ENCODE data around the gene SCNN1G.
A peak's percentile ranks its signal among the peaks of the same experiment; 100 is the strongest.

SCNN1G gene

GRCh38 chr16:23145186-23145585 lies 37.4 kb upstream of the SCNN1G start:
- DNase-seq (ENCODE audit: low read depth): no peak
- no peak overlapping the region for H3K4me3 ChIP-seq (ENCODE audit: low read length)
- peaks cover 13% of the 10 kb centered on the region for H3K4me1 ChIP-seq (ENCODE audit: control insufficient read depth, insufficient read depth, low read length)
- no peaks in the 10 kb centered on the region for H3K27me3 ChIP-seq (replicated peaks; ENCODE audit: control insufficient read depth, insufficient read depth, low read length)
- H3K9ac ChIP-seq (ENCODE audit: low read length): no peak overlapping the region
- no peaks in the 10 kb centered on the region for H3K9me3 ChIP-seq (ENCODE audit: control insufficient read depth, low read length)
- no peaks in the 10 kb centered on the region for H3K36me3 ChIP-seq (ENCODE audit: control insufficient read depth, insufficient read depth, low read length, severe bottlenecking)

GRCh38 chr16:23145608-23146007 lies 36.9 kb upstream of the SCNN1G start:
- no peaks in the 10 kb centered on the region for H3K27me3 ChIP-seq (replicated peaks; ENCODE audit: control insufficient read depth, insufficient read depth, low read length)
- H3K4me3 ChIP-seq (ENCODE audit: low read length): no peak overlapping the region
- H3K4me1 ChIP-seq (ENCODE audit: control insufficient read depth, insufficient read depth, low read length): peaks cover 13% of the 10 kb centered on the region
- H3K36me3 ChIP-seq (ENCODE audit: control insufficient read depth, insufficient read depth, low read length, severe bottlenecking): no peaks in the 10 kb centered on the region
- no peaks in the 10 kb centered on the region for H3K9me3 ChIP-seq (ENCODE audit: control insufficient read depth, low read length)
- peak; percentile 60 for DNase-seq (ENCODE audit: low read depth)
- no peak overlapping the region for H3K9ac ChIP-seq (ENCODE audit: low read length)

GRCh38 chr16:23146877-23147601 lies 35.5 kb upstream of the SCNN1G start:
- no peak overlapping the region for H3K4me3 ChIP-seq (ENCODE audit: low read length)
- H3K36me3 ChIP-seq (ENCODE audit: control insufficient read depth, insufficient read depth, low read length, severe bottlenecking): no peaks in the 10 kb centered on the region
- no peak for DNase-seq (ENCODE audit: low read depth)
- H3K9me3 ChIP-seq (ENCODE audit: control insufficient read depth, low read length): no peaks in the 10 kb centered on the region
- peaks cover 13% of the 10 kb centered on the region for H3K4me1 ChIP-seq (ENCODE audit: control insufficient read depth, insufficient read depth, low read length)
- no peak overlapping the region for H3K9ac ChIP-seq (ENCODE audit: low read length)
- H3K27me3 ChIP-seq (replicated peaks; ENCODE audit: control insufficient read depth, insufficient read depth, low read length): peaks cover 3% of the 10 kb centered on the region

- Histone ChIP-seq H3K27me3 (replicated peaks; ENCODE audit: control insufficient read depth, insufficient read depth, low read length) (peaks cover 5% of the 10 kb centered on the region), H3K9me3 (ENCODE audit: control insufficient read depth, low read length) (no peaks in the 10 kb centered on the region), H3K9ac (ENCODE audit: low read length) (peak overlapping the region; percentile 83), H3K4me1 (ENCODE audit: control insufficient read depth, insufficient read depth, low read length) (peaks cover 13% of the 10 kb centered on the region), H3K4me3 (ENCODE audit: low read length) (peak overlapping the region; percentile 87), H3K36me3 (ENCODE audit: control insufficient read depth, insufficient read depth, low read length, severe bottlenecking) (no peaks in the 10 kb centered on the region)
- DNase-seq (ENCODE audit: low read depth): no peak
Measured at GRCh38 chr16:23147666-23148065, 34.9 kb upstream of the SCNN1G start.

- Histone ChIP-seq H3K27me3 (replicated peaks; ENCODE audit: control insufficient read depth, insufficient read depth, low read length) (peaks cover 5% of the 10 kb centered on the region), H3K36me3 (ENCODE audit: control insufficient read depth, insufficient read depth, low read length, severe bottlenecking) (no peaks in the 10 kb centered on the region), H3K9me3 (ENCODE audit: control insufficient read depth, low read length) (no peaks in the 10 kb centered on the region), H3K4me3 (ENCODE audit: low read length) (peak overlapping the region; percentile 87), H3K4me1 (ENCODE audit: control insufficient read depth, insufficient read depth, low read length) (peaks cover 13% of the 10 kb centered on the region), H3K9ac (ENCODE audit: low read length) (peak overlapping the region; percentile 83)
- no peak for DNase-seq (ENCODE audit: low read depth)
Measured at GRCh38 chr16:23148166-23148512, 34.4 kb upstream of the SCNN1G start.

- DNase-seq (ENCODE audit: low read depth): peak; percentile 68
- Histone ChIP-seq H3K4me1 (ENCODE audit: control insufficient read depth, insufficient read depth, low read length) (peaks cover 13% of the 10 kb centered on the region), H3K4me3 (ENCODE audit: low read length) (peak overlapping the region; percentile 87), H3K27me3 (replicated peaks; ENCODE audit: control insufficient read depth, insufficient read depth, low read length) (peaks cover 5% of the 10 kb centered on the region), H3K9ac (ENCODE audit: low read length) (peak overlapping the region; percentile 83), H3K36me3 (ENCODE audit: control insufficient read depth, insufficient read depth, low read length, severe bottlenecking) (no peaks in the 10 kb centered on the region), H3K9me3 (ENCODE audit: control insufficient read depth, low read length) (no peaks in the 10 kb centered on the region)
Measured at GRCh38 chr16:23148513-23149266, 33.9 kb upstream of the SCNN1G start.

GRCh38 chr16:23149267-23149992 lies 33.1 kb upstream of the SCNN1G start, which contains the start of gene USP31:
Gene USP31, minus strand, starts transcription at chr16:23149452. Its CDS starts 182 bp downstream, at chr16:23149270.
- Histone ChIP-seq H3K9me3 (ENCODE audit: control insufficient read depth, low read length) (no peaks in the 10 kb centered on the region), H3K4me1 (ENCODE audit: control insufficient read depth, insufficient read depth, low read length) (peaks cover 13% of the 10 kb centered on the region), H3K27me3 (replicated peaks; ENCODE audit: control insufficient read depth, insufficient read depth, low read length) (peaks cover 5% of the 10 kb centered on the region), H3K9ac (ENCODE audit: low read length) (peak within 1 kb of the TSS; percentile 83), H3K4me3 (ENCODE audit: low read length) (peak within 1 kb of the TSS; percentile 91), H3K36me3 (ENCODE audit: control insufficient read depth, insufficient read depth, low read length, severe bottlenecking) (no peaks in the 10 kb centered on the region)
- DNase-seq (ENCODE audit: low read depth): peak; percentile 99

GRCh38 chr16:23149993-23150364 lies 32.6 kb upstream of the SCNN1G start:
- Histone ChIP-seq H3K4me3 (ENCODE audit: low read length) (peak overlapping the region; percentile 91), H3K27me3 (replicated peaks; ENCODE audit: control insufficient read depth, insufficient read depth, low read length) (peaks cover 5% of the 10 kb centered on the region), H3K36me3 (ENCODE audit: control insufficient read depth, insufficient read depth, low read length, severe bottlenecking) (no peaks in the 10 kb centered on the region), H3K9ac (ENCODE audit: low read length) (peak overlapping the region; percentile 77), H3K9me3 (ENCODE audit: control insufficient read depth, low read length) (no peaks in the 10 kb centered on the region), H3K4me1 (ENCODE audit: control insufficient read depth, insufficient read depth, low read length) (peaks cover 13% of the 10 kb centered on the region)
- DNase-seq (ENCODE audit: low read depth): no peak

GRCh38 chr16:23152386-23153178 lies 30.0 kb upstream of the SCNN1G start:
- H3K9me3 ChIP-seq (ENCODE audit: control insufficient read depth, low read length): no peaks in the 10 kb centered on the region
- peaks cover 8% of the 10 kb centered on the region for H3K27me3 ChIP-seq (replicated peaks; ENCODE audit: control insufficient read depth, insufficient read depth, low read length)
- no peak for DNase-seq (ENCODE audit: low read depth)

GRCh38 chr16:23155445-23156049 lies 27.0 kb upstream of the SCNN1G start:
- Histone ChIP-seq H3K4me3 (ENCODE audit: low read length) (no peak overlapping the region), H3K9me3 (ENCODE audit: control insufficient read depth, low read length) (no peaks in the 10 kb centered on the region)
- DNase-seq (ENCODE audit: low read depth): no peak

More at GRCh38 chr16:23152386-23153178, 30.0 kb upstream of the SCNN1G start:
- H3K36me3 ChIP-seq (ENCODE audit: control insufficient read depth, insufficient read depth, low read length, severe bottlenecking): no peaks in the 10 kb centered on the region
- H3K4me1 ChIP-seq (ENCODE audit: control insufficient read depth, insufficient read depth, low read length): peaks cover 8% of the 10 kb centered on the region
- no peak overlapping the region for H3K9ac ChIP-seq (ENCODE audit: low read length)
- H3K4me3 ChIP-seq (ENCODE audit: low read length): no peak overlapping the region

More at GRCh38 chr16:23155445-23156049, 27.0 kb upstream of the SCNN1G start:
- H3K36me3 ChIP-seq (ENCODE audit: control insufficient read depth, insufficient read depth, low read length, severe bottlenecking): no peaks in the 10 kb centered on the region
- no peak overlapping the region for H3K9ac ChIP-seq (ENCODE audit: low read length)
- H3K27me3 ChIP-seq (replicated peaks; ENCODE audit: control insufficient read depth, insufficient read depth, low read length): peaks cover 12% of the 10 kb centered on the region
- H3K4me1 ChIP-seq (ENCODE audit: control insufficient read depth, insufficient read depth, low read length): no peaks in the 10 kb centered on the region

Measured in adipocyte (in vitro differentiated cells).